ENCODE data around the gene EXOG.
"Not testable (repeated sequence)": the region's sequence is repeated elsewhere in the genome, so short reads cannot be mapped to it uniquely, and the experiment has no call there.

Gene EXOG

GRCh38 chr3:38563070-38563885 is 67.1 kb downstream of the EXOG start:
- no peak for DNase-seq (ENCODE audit: low read depth, low spot score)

GRCh38 chr3:38563886-38564270 is 67.7 kb downstream of the EXOG start:
- DNase-seq (ENCODE audit: low read depth, low spot score), result no peak

- DNase-seq (ENCODE audit: low read depth, low spot score), result no peak
These were observed 68.6 kb downstream of the EXOG start for GRCh38 chr3:38564631-38565338.

- DNase-seq (ENCODE audit: low read depth, low spot score), result no peak
These were observed 69.4 kb downstream of the EXOG start for GRCh38 chr3:38565339-38566214.

GRCh38 chr3:38566215-38566528 is 70.0 kb downstream of the EXOG start:
- no peak for DNase-seq (ENCODE audit: low read depth, low spot score)

- DNase-seq (ENCODE audit: low read depth, low spot score), result not testable (repeated sequence)
These were observed 70.7 kb downstream of the EXOG start for GRCh38 chr3:38566794-38567193.

GRCh38 chr3:38567498-38567897 is 71.4 kb downstream of the EXOG start:
- no peak for DNase-seq (ENCODE audit: low read depth, low spot score)

GRCh38 chr3:38573111-38573510 is 77.0 kb downstream of the EXOG start:
- no peak for DNase-seq (ENCODE audit: low read depth, low spot score)

GRCh38 chr3:38573556-38573955 is 77.4 kb downstream of the EXOG start:
- no peak for DNase-seq (ENCODE audit: low read depth, low spot score)

- no peak for DNase-seq (ENCODE audit: low read depth, low spot score)
These were observed 78.5 kb downstream of the EXOG start for GRCh38 chr3:38574411-38575278.

GRCh38 chr3:38575279-38575843 is 79.2 kb downstream of the EXOG start:
- DNase-seq (ENCODE audit: low read depth, low spot score), result no peak
